ENCODE data around the gene ANKIB1.
"Not testable (repeated sequence)": the region's sequence is repeated elsewhere in the genome, so short reads cannot be mapped to it uniquely, and the experiment has no call there.

Gene ANKIB1

DNA sequence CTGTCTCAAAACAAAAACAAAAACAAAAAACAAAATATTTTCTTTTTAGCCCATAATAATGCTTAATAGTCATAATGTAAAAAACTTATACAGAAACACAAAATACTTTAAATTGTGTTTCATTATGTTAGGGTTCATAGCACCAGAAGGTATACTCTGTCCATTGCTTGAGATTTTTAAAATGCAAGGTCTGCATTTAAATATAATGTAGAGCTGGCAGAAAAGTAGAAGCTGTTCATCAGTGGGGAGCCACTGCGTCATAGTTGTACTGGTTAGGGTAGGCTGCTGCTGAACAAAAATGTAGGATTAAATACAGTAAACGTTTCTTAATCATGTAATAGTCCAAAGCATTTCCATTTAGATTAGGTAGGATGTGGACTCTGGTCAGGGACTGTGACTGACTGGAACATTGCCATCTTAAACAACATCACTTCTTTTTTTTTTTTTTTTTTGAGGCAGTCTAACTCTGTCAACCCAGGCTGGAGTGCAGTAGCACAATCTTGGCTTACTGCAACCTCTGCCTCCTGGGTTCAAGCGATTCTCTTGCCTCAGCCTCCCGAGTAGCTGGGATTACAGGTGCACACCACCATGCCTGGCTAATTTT lies 85.2 kb downstream of the ANKIB1 start:
- no peak for DNase-seq (ENCODE audit: low read depth in 2 of 3, low spot score in 1 of 3)

DNA sequence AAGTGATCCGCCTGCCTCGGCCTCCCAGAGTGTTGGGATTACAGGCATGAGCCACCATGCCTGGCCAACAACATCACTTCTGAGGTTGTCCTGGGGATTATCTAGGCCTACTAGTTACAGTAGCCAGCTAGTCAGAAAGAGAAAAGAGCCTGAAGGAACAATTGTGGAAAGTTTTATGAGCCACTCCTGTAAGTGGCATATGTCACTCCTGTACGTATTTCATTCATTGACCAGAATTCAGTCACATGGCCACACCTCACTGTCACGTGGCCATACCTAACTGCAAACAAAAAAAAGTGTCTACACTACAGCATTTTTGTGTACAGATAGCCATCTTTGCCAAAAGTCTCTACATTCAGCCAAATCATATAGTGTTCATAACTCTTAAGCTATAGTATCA lies 85.7 kb downstream of the ANKIB1 start:
- no peak for DNase-seq (ENCODE audit: low read depth in 2 of 3, low spot score in 1 of 3)

DNA sequence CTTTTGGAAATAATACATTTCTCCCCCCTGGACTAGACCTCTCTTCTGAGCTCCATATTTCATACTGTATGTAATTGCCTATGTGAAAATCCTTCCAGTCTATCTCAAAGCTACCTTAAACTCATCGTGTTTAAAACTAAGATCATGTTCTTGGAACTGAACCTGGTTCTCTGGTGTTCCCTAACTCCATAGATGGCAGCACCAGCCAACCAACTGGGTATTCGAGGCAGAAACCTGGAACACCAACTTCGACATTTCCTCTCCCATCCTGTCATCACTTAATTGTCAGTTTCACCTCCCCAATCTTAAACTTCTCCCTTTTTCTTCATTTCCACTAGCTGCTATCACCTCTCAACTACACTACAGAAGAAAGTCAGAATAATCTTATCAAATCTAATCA lies 87.0 kb downstream of the ANKIB1 start:
- DNase-seq (ENCODE audit: low read depth in 2 of 3, low spot score in 1 of 3) = no peak

DNA sequence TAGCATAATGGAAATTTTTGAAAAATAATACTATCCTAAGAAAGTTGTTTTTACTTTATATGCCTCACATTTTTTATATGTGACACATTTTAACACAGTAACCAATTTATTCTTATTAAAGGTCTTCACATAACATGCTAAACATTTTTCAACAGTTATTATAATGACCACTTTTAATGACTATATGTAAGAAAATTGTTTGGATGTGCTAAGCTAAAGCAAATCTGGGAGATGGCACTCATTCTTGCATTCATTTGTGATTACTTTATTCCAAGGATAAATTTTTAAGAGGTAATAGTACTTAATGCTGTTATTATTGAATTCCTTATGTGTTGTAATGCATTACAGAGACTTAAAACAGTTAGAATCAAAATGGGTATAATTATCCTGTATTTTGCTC lies 88.1 kb downstream of the ANKIB1 start:
- DNase-seq (ENCODE audit: low read depth in 2 of 3, low spot score in 1 of 3) = no peak

DNA sequence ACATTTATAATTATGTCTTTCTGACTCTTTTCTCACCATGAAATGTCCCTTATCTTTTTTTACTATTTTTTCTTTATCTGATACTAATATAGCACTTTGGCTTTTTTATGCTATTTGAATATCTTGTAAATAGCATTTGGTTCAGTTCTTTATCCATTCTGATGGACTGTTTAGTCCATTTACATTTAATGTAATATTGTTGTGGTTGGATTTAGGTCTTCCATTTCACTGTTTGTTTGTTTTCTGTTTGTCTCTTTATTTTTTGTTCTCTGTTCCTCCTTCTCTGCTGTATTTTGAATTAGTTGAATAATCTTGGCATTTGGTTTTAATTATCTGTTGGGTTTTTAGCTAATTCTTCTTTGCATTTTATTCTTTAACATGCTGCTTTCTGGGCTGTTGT lies 89.8 kb downstream of the ANKIB1 start:
- no peak for DNase-seq (ENCODE audit: low read depth in 2 of 3, low spot score in 1 of 3)

DNA sequence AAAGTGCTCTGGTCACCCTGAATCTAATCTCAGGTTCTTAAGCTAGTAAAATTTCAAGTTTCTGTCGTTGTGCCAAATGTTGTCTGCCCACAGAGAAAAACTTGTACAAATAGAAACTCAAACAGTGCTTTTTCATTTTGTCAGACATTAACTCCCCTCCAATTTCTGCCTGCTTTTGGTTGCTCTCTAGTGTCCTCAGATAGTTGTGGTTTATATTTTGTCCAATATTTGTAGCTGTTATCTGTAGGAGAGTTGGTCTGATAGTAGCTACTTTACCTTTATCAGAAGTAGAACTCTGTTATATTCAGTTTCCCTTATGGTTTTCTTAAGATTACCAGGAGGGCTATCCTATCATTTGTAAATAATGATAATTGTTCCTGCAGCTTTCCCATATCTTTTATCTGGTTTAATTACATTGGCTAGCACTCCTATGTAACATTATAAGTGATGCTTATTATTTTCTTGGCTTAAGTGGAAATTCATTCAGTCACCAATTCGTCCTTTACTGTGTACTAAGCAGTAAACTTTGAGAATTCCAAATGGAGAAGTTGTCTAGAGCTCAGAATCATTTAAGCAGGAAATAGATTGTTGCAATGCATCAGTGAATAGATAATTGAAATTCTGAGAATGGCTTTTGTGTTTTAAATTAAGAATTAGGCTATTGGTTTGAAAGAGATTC lies 91.0 kb downstream of the ANKIB1 start:
- no peak for DNase-seq (ENCODE audit: low read depth in 2 of 3, low spot score in 1 of 3)

DNA sequence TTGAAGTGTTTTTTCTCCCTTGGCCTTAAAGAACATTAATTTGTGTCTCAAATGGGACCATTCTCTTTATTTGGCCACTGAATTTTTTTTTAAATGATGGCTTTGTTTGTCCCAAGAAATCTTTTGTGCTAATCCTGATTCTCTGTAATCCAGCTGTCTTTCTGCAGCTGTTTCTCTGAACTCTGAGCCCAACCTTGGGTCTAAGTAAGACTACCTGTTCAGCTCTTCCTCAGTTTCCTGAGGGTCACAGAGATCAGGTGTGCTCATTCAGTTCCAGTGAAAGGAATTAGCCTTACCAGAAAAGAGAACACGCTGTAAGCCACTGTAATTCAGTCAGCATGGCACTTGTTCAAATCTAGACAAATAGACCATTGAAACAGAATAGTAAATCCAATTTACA lies 94.2 kb downstream of the ANKIB1 start:
- DNase-seq (ENCODE audit: low read depth in 2 of 3, low spot score in 1 of 3) = no peak

DNA sequence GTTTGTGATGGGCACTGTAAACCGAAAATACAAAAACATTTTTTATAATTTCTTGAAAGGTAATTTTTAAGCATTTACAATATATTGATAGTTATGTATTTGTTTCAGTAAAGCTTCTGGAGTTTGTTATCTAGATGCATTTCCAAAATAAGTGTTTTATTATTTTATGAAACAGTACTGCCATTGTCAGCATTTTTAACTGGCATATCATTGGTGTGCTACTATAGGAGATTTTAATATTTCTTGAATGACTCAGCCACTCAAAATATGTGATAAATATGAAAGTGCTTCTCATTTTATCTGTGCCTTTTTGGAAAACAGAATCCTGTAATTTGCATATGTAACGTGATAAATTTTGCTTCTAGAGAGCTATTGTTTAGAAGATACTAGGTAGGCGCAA lies 97.9 kb downstream of the ANKIB1 start:
- DNase-seq (ENCODE audit: low read depth in 2 of 3, low spot score in 1 of 3) = no peak

DNA sequence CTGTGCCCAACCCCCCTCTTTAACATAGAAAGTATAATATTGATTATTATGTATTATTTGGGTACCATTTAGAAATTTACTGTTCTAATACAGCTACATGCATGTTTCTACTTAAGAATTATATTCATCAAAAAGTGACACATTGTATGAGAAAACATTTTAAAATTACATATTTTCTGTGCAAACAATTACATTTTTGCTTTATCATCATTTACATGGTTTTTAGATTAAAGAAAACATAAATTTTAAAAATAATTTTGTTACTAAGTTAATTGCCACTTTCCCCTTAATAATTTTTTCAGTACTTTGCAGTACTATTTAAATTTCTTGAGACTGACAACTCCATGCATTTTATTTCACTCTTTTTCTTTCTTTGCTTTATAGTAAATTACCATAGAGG lies 106.2 kb downstream of the ANKIB1 start:
- DNase-seq (ENCODE audit: low read depth in 2 of 3, low spot score in 1 of 3) = no peak

DNA sequence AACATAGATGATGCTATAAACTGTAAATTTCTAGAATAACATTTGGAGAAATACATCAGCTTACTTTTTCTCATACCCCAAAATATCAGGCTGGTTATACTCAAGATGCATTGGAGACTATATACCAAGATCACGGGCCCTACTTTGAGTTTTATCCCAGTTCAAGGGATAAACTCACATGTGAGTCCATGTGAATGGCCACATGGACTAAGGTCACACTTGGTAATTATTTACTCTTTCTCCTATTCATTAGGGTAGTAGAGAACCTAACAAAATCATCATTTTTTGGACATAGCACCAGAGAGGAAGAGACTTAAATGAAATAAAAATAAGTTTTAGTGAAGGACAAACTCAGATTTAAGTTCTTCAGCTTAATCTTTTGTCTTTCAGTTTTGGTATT lies 108.4 kb downstream of the ANKIB1 start:
- no peak for DNase-seq (ENCODE audit: low read depth in 2 of 3, low spot score in 1 of 3)

DNA sequence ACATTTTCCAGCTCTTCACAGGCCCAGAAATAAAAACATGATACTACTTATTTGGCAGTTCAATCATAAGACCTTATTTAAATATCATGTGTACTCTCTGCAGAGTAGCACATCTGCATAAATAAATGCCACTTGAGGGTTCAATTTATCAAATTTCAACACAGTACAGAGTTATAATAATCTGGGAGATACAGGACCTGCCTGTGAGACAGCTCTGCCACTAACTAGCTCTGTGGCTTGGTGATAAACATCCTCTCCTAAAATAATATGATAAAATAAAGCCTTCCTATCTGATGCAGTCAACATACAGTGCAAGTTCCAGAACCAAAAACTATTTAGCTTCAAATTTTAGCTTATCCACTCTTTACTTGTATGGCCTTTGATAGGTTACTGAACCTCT lies 110.6 kb downstream of the ANKIB1 start:
- no peak for DNase-seq (ENCODE audit: low read depth in 2 of 3, low spot score in 1 of 3)

DNA sequence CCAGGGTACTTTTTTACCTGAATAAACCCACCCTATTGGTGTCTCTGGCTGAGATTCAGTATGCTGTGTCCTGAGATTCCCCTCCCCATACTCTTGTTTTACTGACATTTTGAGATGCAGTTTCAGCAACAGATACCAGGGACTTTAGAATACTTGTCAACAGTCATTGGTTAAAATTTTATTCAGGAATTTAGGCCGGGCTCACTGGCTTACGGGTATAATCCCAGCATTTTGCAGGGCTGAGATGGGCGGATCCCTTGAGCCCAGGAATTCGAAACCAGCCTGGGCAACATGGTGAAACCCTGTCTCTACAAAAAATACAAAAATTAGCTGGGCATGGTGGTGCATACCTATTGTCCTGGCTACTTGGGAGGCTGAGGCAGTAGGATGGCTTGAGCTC lies 111.5 kb downstream of the ANKIB1 start:
- DNase-seq (ENCODE audit: low read depth in 2 of 3, low spot score in 1 of 3) = no peak

DNA sequence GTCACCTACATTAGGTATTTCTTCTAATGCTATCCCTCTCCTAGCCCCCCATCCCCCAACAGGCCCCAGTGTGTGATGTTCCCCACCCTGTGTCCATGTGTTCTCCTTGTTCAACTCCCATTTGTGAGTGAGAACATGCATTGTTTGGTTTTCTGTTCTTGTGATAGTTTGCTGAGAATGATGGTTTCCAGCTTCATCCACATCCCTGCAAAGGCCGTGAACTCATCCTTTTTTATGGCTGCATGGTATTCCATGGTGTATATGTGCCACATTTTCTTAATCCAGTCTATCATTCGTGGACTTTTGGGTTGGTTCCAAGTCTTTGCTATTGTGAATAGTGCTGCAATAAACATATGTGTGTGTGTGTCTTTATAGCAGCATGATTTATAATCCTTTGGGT lies 113.4 kb downstream of the ANKIB1 start:
- DNase-seq (ENCODE audit: low read depth in 2 of 3, low spot score in 1 of 3) = not testable (repeated sequence)

DNA sequence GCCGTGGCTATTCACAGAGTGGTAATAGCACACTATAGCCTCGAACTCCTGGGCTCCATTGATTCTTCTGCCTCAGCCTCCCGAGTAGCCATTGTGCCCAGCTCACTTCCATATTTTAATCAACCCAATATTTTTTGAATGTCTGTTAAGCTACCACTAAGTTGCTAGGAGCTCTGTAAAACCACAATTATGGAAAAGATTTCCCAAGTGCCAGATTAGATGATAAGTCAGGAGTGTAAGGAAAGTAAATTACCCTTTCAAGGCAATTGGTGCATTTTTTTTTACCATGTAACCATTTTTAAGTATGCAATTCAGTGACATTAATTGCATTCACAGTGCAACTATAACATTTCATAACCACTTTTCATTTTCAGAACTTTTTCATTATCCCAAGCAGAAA lies 114.0 kb downstream of the ANKIB1 start:
- no peak for DNase-seq (ENCODE audit: low read depth in 2 of 3, low spot score in 1 of 3)

DNA sequence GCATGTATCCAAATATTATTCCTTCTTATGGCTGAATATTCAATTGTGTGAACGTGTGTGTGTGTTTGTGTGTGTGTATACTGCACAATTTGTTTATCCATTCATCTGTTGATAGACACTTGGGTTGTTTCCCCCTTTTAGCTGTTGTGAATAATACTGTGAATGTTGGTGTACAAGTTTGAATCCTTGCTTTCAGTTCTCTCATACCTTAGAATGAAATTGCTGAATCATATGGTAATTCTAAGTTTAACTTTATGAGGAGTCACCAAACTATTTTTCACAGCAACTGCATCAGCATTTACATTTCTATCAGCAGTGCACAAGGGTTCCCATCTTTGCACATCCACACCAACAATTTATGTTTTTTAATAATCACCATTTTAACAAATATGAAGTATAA lies 114.6 kb downstream of the ANKIB1 start:
- no peak for DNase-seq (ENCODE audit: low read depth in 2 of 3, low spot score in 1 of 3)

DNA sequence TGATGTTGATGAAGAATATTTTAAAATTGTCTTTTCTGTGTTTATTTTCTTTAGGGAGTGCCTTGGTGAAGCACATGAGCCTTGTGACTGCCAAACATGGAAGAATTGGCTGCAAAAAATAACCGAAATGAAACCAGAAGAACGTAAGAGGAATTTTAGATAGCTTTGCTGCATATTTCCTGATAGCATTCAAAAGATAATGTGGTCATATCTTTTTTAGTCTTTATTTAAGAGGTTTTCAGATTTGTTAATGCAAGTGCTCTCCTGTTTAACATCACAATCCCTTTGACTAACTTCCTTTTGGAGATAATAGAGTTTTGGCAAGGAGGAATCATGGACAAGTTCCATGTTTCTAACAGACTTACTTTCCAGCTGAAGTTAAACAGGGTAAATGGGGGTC lies 116.4 kb downstream of the ANKIB1 start:
- DNase-seq (ENCODE audit: low read depth in 2 of 3, low spot score in 1 of 3) = no peak

DNA sequence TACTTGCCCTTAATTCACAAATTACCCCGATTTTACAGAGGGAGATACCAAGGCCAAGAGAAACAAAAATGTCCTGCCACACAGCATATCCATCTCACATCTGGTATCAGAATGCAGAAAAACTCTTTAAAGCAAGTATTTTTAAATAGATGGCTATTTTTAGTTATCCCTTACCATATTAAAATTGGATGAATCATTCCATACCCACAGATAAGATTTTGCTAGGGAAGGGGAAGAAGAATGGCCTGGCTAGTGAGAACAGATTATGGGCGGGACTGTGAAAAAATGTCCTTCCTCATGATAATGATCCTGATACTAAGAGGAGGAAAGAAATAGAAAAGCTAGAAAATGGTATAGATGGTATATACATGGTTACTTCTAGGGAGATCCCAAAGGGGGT lies 121.0 kb downstream of the ANKIB1 start:
- no peak for DNase-seq (ENCODE audit: low read depth in 2 of 3, low spot score in 1 of 3)

DNA sequence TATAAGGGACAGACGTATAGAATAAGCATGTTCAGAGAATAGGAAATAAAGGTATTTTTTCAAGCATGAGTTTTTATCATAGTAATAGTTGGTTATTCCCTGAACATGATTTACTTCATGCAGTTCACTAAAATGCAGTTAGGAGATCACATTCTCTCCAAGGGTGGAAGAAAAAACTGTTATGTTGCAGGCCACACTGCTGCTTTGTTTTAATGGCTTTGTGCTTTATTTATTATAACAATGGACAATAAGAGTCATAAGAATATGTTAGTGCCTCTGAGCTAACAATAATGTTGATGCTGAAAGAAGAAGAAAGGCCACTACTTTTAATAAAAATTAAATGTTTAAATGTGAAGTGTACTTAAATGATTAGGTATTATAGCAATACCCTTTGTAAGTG lies 123.0 kb downstream of the ANKIB1 start:
- DNase-seq (ENCODE audit: low read depth in 2 of 3, low spot score in 1 of 3) = no peak

DNA sequence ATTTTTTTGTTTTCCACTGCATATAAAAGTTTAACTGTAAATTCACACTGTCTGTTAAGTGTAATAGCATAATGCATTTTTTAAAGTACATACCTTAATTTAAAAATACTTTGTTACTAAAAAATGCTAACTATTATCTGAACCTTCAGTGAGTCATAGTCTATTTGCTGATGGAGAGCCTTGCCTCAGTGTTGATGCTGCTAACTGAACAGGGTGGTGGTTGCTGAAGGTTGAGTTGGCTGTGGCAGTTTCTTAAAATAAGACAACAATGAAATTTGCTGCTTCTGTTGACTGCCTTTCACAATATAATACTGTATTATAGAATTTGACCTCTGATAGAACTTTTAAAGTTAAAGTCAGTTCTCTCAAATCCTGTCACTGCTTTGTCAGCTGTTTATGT lies 129.2 kb downstream of the ANKIB1 start:
- DNase-seq (ENCODE audit: low read depth in 2 of 3, low spot score in 1 of 3) = no peak

DNA sequence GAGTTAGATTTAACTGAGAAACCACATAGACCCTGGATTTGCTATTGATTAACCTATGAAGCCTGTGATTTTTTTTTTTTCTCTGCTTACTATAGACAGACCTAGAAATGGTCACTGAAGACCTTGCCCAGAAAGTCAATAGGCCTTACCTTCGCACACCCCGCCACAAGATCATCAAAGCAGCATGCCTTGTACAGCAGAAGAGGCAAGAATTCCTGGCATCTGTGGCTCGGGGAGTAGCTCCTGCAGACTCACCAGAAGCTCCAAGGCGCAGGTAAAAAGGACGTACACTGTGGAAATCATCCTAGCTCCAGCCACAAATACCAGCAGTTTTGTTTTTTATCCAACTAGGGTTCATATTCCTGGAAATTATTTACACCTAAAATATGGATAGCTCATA lies 145.3 kb downstream of the ANKIB1 start:
- DNase-seq (ENCODE audit: low read depth in 2 of 3, low spot score in 1 of 3) = no peak

DNA sequence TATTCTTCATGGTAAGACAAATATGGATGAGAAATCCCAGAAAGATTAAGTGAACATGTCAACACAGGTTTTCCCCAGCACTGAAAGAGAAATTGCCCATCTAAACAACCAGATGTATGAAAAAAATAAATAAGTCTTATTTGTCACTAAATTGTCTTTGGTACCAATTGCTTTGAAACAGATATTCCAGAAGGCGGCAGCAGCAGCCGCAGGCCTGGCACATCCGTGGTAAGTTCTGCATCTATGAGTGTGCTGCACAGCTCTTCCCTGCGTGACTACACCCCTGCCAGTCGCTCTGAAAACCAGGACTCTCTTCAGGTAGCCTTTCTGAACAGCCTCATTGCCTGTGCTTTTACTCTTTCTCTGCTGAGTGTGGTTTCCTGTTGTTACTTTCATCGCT lies 151.8 kb downstream of the ANKIB1 start:
- no peak for DNase-seq (ENCODE audit: low read depth in 2 of 3, low spot score in 1 of 3)

DNA sequence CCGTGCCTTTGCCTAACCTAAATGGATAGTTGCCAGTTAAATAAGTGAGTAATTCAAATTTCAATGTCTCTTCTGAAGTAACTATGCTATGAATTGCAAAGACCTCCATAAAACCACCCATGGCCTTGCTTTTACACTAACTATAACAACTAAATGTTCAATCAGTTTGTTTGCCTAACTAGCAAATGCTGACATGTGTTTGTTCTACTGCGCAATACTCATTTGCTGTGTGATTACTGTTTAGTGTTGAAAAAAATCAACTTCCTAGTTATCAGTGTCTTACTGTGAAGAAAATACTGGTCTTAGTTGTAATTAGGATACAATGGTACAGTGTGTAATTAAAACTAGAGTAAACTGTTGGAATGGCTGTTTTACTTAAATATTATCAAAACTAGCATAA lies 154.2 kb downstream of the ANKIB1 start:
- no peak for DNase-seq (ENCODE audit: low read depth in 2 of 3, low spot score in 1 of 3)

Measured in stimulated activated CD4-positive, alpha-beta T cell treated with anti-CD3 and anti-CD28 coated beads, Interleukin-12 subunit alpha, Interleukin-12 subunit beta, amount 100 ng/mL, for 48 hours (primary cell).